SHP77 treated with DMSO at 0.1 percent for 48 hours (cell line): ENCODE results near the gene PPP2R2B.

Source experiments
- DNase-seq: peaks from one replicate; lab custom pipeline; 2025; lab: John Stamatoyannopoulos, UW

Gene PPP2R2B

DNA sequence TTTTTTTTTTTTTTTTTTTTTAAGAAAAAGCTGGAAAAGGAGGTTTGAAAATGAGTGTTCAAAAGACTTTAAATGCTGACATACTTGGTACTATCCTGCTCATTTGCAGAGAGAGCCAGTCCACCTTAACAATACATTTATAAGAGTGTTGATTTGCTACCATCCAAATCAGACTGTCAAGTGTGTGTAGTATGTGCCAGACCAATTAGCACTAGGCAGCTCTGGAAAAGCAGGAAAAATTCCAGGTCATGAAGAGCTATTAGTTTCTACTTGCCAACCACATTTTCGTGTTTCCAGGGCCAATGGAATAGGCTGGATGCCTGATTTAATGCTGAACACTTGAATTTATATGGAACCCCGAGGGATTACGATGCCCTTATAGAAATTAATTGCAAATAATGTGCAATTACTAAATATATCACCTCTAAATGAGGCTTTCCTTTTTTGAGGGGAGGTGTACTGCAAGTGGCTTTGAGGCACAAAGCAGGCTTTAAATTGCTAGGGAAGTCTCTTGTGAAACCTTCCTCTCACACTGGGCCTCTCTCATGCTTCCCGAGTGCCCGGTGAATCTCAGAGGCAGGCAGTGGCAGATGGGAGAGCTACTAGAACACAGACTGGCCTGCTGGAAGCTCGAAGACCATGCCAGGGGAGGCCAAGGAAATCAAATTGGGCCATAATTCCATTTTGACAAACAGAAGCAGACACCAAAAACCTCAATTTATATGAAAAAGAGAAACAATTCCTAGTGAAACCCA, 178.7 kb downstream of the PPP2R2B start:
- no peak for DNase-seq

DNA sequence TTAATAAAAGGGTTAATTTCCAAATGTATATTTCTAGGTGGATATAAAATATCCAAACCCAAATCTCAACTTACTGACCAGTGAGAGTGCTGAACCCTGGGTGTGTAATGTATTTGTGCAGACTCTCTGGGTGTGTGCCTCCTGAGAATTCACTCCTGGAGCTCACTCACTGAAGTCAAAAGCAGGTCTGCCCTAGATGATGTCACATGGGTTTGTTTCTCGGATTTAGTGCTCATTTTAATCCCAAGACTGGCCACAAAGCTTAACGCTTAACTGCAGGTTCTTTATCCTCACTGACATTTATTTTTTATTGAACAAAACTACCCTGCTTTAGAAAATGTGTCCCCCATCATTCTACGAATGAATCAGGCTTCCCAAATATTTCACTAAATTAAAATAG, 179.4 kb downstream of the PPP2R2B start:
- no peak for DNase-seq

DNA sequence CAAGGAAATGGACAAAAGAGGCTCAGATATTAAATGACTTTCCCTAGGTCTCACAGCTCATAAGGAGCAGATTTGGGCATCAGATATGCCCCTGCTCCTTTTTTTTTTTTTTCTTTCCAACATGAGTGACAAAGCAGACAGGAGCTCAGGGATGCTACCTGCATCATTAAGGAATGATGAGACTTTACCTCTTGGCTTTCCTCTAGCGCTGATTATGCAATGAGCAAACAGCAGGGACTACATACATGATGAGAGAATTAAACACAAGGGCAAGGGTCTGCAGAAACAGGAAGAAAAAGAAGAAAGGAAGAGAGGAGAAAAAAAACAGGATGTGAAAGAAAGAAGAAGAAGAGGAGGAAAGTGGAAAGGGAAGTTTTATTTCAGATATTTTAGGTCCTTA, 179.9 kb downstream of the PPP2R2B start:
- no peak for DNase-seq

- no peak for DNase-seq
Measured at GRCh38 chr5:146697211-146697610, 181.3 kb downstream of the PPP2R2B start.

DNA sequence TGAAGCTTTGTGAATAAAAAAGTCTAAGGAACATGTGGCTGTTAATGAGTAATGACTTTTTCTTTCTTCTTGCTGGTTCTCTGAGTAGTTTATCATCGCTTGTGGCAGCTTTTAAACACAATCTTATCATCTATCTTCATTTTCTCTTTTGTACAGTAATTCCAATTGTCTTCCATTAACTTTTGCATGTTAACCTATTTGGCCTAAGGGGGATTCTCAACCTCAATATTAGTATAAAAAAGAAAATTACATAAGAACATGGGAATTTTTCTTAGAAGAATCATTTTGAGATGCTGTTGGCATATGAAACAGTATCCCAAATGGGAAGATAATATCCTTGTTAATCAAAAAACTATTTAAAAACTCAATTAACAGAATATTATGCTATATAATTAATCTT, 182.9 kb downstream of the PPP2R2B start:
- DNase-seq: no peak

- DNase-seq: no peak
Measured at GRCh38 chr5:146690880-146691355, 187.6 kb downstream of the PPP2R2B start.

- DNase-seq: no peak
Measured at GRCh38 chr5:146687630-146688029, 190.9 kb downstream of the PPP2R2B start.

- no peak for DNase-seq
Measured at GRCh38 chr5:146683861-146684260, 194.7 kb downstream of the PPP2R2B start.

DNA sequence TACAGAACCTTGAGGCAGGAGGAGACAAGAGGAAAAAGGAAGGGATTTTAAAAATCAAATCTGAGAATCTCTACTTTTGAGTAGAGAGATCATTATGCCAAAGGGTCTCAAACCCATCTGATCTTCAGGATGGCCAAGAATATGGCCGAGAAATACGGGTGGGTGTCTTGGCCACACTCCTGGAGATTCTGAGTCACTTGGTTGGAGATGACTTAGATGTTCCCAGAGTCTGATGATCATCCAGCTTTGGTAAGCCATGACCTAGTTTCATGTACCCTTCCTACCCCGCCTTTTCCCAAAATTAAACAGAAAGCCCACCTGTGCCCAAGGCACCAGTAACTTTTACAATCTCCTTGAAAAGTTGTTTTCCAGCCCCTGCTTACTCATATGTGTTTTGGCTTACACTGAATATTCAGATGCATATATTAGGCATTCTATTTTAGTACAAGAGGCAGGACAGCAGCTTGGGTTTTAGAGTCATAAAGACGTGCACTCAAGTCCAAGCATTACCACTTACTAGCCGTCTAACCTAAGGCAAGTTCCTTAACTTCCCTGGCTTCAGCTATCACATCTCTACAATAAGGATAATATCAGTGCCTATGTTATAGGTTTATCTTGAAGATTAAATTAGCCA, 195.5 kb downstream of the PPP2R2B start:
- no peak for DNase-seq

DNA sequence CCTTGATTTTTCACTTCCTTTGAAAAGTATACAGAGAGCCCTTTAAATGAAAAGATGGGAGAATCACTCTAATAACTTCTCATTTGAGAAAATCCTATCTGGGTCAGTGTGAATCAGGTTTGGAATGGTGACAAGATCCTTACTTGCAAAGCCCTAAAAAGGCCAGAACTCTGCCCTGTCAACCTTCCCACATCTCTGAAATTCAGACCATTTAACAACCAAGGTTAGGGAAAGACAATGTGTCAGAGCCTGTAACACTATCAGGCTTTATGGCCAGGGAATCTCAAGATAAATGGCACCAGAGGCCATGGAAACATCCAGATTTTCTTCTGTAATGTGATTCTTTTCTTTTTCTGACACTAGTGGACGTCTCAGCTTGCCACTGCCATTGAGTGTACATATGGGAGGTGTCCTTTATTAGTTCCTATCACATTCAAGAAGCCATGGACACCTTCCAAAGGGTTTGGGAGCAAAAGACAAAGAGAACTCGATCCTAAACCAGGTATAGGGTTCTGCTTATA, 196.9 kb downstream of the PPP2R2B start:
- DNase-seq: no peak

DNA sequence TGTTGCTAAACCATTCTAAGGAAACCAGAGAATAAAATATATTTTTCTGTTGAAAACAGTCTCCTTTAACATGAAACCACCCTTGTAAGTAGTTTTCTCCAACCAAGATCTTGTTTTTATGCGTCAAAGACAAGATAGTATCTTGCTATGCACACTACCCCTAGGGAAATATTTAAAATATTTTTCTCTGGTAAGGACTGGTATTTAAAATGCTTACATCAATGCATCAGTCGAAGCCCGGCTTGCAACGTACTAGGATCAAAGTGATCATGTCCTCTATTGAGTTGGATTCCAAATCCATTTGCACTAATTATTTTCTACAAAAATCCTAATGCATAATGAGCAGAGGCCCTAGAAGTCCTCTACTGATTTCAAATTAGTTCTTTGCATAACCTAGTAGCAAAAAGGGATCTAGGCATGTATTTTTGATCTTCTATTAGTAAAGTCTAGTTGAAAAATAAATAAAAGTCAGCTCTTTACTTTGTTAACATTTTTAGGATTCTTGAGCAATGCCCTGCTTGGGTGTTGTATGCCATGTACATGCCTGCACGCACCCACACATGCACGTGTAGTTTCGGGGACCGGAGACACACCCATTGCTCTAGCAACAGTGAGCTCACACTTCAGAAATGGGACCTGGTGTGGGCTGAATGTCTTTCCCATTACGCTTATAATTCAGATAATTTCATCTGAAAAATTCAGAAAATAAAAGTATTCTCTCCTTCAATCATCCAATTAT, 197.5 kb downstream of the PPP2R2B start:
- no peak for DNase-seq

DNA sequence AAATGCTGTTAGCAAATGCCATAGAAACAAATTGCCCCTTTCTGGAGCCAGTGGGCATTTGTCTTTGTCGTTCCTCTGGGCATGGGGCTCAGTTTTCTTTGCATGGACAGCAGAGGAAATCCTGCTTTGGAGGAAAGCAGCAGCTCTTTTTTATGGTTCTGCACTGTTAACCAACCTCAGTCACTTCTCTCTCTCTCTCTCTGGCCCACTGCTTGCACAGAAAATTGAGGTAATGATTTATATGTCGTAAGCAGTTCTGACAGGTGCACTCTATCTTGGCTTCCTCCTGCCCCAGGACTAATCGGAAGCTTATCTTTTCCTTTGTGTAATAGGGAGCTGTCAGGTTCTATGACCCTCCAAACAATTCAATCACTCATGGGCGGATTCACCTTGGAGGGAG, 202.9 kb downstream of the PPP2R2B start:
- no peak for DNase-seq

- no peak for DNase-seq
Measured at GRCh38 chr5:146672866-146673265, 205.7 kb downstream of the PPP2R2B start.

DNA sequence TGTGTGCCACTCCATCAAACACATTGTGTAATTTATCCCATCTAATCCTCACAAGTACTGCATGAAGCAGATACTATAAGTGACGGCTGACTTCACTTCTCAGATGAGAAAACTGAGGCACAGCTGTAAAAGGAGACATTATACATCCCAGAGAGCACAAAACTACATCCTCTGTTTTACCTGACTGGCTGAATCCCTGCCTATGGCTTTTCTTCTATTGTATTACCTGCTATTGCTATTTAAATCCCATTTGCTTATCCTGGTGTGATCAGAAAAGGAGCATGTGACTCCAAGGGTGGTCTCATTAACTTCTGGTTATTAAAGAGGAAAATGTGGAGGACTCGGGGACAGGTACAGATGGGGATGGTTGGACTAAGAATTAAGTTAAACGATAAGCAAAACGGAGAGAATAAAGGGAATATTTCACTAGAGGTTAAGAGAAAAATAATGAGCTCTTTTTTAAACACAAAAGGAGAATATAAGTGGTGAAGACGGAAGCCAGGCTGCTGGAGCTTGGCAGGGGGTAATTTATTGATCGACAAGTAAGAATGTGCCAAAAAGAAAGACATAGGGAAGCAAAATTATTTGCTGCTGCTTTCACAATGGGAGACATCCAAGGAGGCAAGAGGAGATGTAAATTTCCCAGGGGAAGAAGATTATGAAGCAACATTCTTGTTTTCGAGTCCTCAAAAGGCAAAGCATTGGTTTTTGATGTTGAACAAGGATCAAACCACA, 206.8 kb downstream of the PPP2R2B start:
- DNase-seq: no peak

- no peak for DNase-seq
Measured at GRCh38 chr5:146669656-146670055, 208.9 kb downstream of the PPP2R2B start.

GRCh38 chr5:146667633-146668272, 210.8 kb downstream of the PPP2R2B start:
- DNase-seq: peak; percentile 82

DNA sequence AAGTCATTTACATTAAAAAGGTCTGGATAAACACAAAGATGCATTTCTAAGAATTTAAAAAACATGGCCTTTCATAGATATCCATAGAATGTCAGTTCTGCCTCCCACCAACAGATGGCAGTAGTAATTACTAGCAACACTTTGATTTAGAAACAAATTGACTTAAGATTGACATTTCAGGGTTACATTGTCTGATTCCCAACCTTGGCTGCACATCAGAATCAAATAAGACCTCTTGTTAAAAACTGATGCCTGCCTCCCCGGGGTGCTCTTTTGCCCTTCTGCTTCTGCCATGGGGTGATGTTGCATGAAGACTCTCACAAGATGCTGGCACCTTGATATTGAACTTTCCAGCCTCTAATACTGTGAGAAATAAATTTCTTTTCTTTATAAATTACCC, 216.3 kb downstream of the PPP2R2B start:
- no peak for DNase-seq

DNA sequence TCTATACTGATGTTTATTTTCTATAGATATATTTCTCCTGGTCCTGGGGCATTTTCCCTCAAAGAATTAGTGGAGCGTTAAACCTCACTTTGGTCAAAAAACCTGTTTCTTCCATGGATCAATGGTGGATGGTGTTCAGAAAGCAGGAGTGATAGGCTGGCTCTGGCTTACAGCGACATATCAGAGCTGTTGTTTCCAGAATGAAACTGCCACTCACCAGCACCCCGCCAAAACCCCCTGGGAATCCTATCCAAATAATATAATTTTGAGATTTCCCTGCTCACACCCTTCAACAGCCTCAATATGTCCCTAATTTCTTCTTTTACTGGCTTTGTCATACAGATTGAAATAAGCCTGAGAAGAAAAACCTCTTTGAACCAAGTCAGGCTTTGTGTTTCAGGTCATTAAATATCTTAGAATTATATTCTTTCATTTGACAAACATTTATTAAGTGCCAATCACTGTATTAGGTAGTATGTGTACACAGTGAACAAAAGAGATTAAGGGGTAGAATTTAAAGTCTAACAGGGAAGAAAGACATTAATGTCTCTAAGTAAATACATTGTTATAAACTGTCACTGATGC, 218.1 kb downstream of the PPP2R2B start:
- DNase-seq: no peak

- no peak for DNase-seq
Measured at GRCh38 chr5:146659961-146660360, 218.6 kb downstream of the PPP2R2B start.

DNA sequence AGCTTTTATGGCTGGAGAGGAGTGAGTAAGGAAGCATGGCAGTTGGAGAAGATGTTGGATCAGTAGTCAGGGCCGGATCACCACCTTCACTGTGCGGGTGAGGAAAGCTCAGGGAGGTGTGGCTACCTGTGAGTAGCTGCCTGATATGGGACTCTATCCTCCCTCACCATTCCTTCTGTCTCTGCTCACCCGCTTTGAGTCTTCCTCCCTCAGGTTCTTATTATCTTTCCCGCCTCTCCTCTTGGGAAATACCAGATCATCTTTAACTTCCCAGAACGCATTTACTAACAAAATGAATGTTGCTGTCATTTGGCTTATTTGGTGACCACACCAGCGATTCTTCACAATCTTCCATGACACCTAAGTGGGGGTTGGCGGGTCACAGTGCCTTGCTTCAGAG, 221.9 kb downstream of the PPP2R2B start:
- DNase-seq: no peak

GRCh38 chr5:146653560-146653959, 225.0 kb downstream of the PPP2R2B start:
- DNase-seq: no peak
